Activated CD8-positive, alpha-beta memory T cell treated with anti-CD3 and anti-CD28 coated beads for 1 hour (primary cell): ENCODE data around the gene NAV2.

ENCODE experiments used
- DNase-seq, 2 donors: peaks; one replicate each; pipeline ENCODE4 v3.0.0-alpha.2; 2020; ENCODE audit warnings: low read depth in 1 of 2; ENCODE audit errors: extremely low read depth in 1 of 2

The NAV2 gene

DNA sequence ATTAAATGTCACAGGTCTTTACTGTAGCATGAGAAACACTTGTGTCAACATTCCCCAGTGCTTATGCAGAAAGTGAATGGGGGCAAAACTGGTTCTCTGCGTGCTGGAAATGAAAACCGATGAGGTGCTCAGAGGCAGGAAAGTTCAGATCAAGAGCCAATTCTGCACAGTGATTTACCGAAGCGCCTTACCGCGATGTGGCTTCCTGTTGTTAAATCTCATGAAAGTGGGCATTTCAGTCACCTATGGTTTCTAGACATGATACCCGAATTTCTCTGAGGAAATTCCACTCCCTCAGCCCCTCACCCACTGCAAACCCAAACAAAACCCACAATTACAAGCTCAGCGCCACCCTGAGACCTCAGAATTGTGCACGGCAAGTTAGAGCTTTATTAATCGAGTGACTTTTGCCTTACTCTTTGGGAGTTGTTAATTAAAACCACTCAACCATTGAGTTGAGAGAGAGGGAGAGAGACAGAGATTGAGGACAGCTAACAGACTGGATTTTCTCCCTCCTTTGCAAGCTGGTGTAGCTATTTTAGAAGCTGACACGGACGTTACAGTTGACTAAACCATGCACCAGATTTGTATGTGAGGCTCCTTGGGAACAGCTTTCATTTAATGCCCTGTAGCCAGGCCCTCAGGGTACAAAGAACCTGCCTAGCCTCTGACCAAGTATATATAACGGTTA is 251.2 kb downstream of the NAV2 start:
- no peak for DNase-seq

DNA sequence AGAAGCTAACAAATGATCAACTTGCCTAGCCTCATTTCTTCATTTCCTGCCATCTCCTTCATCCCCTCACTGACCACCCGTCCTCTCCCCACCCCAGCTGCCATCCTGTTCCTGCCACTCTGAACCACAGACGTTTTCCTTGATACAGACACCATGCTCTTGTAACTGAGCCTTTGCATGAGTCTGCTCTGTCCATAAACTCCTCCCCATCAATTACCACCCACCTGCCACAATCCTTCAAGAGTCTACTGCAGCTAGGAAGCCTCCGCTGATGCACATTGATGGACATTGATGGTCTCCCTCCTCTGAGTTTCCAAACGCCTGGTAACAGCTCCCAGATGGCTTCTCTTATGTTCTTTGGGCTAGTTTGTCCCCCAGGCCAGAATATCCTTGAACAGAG is 253.8 kb downstream of the NAV2 start:
- no peak for DNase-seq

DNA sequence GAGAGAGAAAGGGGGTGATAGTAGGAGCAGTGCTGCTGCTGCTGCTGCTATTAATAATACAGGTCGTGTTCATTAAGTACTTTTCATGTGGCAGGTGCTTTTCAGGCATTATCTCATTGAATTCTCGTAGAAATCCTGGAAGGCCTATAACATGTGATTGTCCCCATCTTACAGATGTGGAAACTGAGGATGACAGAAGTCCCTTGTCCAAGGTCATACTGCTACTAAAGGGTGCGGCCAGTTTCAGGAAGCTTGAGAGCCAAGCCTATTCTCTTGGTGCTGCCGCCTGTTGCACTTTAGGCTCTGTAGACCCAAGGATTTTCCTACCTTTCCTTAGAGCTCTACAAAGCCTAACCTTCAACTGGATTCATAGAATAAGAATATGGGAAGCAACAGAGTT is 254.3 kb downstream of the NAV2 start:
- no peak for DNase-seq

DNA sequence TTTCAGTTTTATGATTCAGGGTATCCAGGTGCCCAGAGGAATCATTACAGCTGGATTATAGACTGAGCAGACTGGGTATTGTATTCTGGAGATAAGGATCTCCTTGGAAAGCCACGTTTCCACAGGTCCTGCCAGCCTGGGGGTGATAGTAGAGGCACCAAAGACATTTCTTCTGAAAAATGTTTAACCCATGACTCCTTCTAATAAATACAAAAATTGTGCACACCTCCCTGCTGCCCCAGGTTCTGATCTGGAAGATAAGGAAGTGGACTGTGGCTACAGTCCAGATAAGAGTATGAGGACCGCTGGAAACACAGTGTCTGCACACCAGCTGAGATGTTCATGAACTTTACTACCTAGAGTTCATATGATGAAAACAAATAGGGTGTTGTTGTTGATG is 255.2 kb downstream of the NAV2 start:
- DNase-seq, result no peak

DNA sequence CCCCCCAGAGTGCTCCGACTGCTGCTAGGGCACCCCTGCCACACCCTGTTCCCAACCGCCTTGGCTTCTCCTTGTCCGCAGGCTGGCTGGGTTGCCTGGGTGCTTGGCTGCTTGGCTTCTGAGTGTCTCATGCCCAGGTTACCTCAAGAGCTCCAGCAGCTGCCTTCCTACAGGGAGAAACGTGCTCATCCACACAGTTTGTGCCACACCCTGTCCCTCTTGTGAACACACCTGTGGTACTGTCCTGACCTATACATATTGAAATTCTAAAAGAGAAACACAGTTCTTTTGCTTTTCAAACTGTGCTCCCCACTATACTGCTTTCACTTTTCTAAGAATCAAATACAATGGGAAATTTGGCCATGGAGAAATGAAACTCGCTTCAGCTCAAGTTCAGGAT is 256.2 kb downstream of the NAV2 start:
- DNase-seq, result no peak

DNA sequence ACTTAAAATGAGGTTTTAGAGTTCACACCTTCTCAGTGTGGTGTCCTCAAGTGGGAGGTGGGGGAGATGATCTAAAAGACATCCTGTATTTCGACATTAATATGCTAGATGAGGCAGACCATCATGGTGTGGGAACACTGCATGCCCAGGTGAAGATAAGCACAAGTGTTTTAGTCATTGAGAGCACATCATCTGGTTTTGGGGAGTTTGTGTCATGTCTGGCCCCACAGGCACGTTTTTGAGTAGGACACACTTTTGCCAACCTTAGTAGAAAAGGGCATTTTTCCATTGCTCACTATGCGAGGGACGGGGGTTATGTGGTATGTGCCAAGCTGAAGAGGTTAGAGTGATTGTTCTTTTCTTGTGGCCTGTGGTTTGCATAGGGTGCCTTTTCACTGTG is 258.3 kb downstream of the NAV2 start:
- DNase-seq, result no peak

DNA sequence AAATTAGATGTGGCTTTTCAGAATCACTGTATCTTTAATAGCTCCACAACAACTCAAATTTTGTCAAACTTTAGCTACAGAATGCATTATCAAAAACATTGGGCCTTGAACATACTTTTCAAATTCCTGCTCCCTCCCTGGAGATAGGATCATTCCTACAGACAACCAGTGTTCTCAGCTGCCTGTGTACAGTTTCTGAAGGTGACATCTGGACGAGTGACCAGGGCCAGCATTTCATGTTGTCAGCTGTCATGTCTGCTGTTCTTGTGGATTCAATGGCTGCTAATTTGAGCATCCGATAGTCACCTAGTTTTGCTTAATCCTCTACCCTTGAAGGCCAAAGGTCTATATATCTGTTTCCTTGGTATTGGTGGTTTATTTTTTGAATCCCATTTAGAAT is 259.5 kb downstream of the NAV2 start:
- no peak for DNase-seq

DNA sequence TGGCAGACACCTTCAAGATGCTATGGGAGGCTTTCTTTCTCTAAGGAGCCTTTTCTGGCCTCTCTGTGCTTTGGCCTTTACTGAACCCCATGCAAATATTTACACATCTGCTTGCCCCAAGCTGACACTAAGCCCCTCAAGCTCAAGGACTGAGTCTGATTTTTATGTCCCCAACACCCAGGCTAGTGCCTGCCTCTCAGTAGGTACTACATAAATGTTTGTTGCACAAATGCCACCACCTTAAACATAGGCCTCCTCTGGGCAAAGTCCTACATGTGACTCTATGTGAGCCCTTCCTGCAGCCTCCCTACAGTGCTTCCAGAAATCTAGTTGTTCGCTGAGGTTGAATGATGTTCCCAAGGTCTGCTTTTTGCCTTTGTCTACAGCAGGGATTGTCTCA is 260.0 kb downstream of the NAV2 start:
- DNase-seq, result no peak

DNA sequence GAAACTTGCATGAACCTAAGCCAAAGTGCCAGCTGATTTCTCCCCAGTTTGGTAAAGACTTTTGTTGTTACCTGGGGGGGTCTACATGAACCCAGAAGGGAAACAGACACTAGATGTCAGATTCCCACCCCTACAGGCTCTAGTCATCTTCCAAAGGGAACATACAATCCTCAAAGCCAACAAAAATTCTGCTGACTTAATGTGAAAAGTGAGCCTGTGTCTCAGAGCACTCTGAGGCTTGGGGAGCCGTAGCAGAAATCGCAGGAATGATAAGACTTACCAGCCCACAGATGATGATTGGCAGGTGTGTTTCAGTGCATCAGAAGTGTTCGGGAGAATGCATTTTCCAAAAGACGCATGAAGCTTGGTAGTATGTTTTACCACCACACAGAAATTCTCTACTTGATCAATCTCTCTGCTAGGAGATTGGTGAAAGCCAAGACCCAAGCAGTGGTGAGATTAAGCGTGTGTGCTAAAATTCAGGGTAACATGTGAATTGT is 260.5 kb downstream of the NAV2 start:
- DNase-seq, result no peak

DNA sequence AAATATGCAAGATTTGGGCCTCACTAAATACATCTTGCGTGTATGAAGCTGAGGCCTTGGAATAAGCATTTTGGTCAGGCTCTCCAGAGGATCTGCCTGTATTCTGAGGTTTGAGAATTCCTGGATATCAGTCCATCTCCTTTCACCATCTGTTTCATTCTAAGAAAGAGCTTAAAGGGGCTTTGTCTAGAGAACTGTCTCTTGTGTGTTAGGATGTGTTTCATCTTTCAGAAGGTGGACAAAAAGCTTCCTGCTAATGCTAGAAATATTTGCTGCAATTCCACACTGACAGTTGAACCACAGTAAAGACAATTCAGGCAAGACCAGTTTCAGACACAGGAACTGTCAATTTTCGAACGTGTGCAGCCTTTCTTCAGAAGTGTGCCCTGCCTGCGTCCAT is 262.2 kb downstream of the NAV2 start:
- DNase-seq, result no peak

DNA sequence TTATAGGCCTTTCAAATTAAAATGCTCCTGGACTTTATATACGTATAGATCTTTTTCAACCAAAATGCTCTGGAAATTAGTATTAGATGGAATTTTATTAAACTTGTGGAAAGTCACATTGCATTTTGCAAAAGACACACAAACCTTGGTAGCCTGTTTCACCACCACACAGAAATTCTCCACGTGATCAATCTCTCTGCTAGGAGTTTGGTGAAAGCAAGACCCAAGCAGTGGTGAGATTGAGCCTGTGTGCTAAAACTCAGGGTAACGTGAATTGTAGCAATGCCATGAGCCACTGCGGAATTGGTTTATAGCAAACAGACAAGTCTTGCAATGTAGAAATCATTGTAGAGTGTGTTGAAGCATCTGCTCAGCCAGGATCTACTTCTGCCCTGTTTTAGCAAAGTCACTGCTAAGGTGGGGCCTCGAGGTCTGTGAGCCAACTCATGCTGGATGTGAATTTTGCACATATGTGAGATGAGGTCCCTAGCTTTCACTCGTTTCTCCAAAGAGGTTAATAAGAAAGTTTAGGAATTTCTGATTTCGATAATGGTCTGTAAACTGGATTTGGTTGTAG is 262.9 kb downstream of the NAV2 start:
- DNase-seq, result no peak

DNA sequence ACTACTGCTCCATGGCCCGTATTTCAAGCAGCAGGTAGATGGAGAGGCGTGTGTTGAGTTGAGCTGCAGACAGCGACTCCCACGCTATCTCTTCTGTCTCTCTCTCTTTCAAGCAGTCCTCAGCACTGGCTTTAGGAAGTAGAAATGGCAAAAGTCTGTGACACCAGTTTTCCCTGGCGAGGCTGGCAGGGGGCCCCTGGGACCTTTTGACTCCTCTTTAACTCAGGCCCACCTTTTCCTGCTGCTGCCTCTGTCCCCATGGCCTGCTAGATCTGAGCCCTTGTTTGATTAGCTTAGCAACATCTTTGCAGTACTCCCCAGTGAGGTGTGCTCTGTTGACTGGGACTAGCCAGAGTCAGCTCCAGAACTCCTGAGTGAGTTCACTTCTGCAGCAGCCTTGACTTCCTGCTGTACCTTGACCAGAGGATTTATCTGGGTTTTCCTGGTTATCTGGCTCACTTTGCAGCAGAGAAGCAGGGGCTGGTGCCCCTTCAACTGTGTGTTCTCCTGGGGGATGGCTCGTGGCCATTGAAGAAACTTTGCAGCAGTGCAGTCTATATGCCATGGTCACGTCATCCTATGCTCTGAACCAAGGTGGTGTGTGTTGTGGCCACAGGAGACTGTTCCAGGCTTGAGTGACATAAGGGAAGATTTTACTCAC is 263.8 kb downstream of the NAV2 start:
- DNase-seq, result no peak

DNA sequence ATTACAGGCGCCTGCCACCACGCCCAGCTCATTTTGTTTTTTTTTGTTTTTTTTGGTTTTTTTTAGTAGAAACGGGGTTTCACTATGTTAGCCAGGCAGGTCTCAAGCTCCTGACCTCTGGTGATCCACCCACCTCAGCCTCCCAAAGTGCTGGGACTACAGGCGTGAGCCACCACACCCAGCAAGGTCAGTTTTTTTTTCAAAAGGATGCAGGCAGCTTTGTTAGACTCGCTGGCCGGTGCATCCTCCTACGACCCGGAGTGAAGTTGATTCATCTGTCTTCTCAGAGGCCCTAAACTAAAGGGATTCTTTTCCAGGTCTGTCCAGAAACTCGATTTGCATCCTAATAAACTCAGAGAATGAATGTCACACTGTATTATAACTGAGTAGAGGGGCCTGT is 265.3 kb downstream of the NAV2 start:
- DNase-seq, result no peak

DNA sequence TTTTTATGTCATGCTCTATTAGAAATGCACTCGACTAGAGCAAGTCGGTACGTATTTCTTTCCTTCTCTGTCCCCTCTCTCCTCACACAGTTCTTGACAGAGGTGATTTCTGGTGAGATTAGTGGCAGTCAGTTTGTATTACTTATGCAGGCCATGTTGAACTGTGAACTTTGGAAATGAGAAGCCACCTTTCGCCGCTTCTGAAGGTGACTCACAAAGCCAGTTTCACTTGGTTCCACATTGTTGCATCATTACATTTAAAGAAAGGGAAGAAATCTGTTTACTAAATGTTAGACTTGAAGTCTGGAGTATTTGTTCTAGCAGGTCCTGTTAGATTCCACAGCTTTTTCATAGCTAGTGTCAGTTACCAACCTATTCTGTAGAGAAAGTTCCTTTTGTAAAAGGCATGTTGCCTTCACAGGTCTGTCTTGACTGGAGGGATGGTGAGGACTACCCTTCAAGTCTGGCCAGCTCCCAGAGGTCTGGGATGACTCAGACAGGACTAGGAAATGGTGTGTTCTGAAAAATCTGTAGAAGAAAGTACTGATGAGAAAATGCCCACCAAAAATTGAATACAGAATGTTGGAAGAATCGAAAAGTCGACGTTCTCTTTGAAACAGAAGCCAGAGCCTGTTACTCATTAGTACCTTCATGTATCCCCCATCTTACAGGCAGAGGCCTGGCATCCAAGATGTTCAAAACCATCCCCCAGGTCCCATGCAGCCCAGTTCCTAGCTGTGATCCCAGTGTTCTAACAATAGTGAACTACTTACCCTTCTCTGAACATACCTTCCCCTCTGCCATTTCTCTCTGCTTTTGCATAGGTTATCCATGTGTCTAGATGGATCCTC is 266.3 kb downstream of the NAV2 start:
- DNase-seq, result no peak

DNA sequence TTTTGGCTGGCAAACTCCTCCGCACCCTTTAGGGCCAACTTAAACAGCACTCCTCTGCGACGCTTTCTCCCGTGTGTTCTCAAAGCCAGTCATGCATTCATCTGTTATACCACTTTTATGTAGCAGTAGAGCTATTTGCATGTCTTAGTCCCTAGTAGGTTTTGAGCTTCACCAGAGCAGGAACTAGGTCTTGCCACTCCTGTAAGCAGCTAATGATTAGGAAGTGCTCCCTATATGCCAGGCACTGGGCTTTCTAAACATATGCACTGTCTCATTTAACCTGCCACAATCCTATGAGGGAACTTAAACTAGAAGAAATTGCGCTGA is 266.8 kb downstream of the NAV2 start:
- no peak for DNase-seq

DNA sequence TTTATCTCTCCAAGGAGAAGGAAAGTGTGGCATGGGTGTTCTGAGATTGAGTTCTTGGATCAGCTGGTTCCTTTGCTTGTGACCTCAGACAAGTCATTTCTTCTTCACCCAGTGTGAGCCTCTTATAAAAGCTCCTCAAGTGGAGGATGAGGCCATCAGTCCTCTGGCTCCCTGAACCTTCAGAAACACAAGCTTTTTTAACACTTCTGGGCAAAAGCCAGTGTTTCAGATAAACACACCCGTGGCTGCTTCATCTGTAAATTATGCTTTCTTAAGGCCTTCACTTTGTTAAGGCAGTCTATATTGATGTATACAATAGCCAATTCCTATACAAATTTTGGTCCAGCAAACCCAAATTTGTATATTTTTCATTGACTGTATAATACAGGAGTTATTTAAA is 267.8 kb downstream of the NAV2 start:
- no peak for DNase-seq

DNA sequence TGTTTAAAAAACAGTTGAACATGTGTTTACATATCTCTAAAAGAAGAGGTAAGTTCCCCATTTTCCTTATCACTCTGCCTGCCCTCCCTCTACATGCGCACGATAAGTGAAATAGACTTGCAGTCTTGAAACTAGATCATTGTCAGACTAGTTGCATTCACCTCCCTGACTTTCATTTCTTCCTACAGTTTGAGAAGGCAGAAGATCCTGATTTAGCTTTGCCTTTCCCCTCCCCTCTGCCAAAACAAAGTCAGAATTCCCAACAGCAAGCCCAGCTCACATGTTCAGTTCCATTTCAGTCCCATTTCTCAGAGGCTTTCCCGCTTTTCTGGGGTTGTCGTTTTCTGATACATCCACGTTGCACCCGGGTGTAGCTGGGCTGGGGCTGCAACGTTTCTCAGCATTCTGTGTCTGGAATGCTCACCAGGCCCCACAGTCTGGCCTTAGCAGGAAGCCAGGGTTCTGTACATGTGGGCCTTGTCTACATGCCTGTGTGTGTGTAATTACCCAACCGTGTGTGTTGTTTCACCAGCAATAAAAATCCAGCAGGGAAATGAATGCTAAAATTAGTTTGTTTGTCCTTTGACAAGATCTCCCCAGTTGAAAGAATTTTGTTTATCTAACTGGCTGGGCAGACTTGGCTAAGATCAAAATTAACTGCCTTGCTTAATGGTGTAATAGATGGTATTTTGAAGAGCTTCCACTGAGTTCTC is 268.5 kb downstream of the NAV2 start:
- DNase-seq, result no peak

DNA sequence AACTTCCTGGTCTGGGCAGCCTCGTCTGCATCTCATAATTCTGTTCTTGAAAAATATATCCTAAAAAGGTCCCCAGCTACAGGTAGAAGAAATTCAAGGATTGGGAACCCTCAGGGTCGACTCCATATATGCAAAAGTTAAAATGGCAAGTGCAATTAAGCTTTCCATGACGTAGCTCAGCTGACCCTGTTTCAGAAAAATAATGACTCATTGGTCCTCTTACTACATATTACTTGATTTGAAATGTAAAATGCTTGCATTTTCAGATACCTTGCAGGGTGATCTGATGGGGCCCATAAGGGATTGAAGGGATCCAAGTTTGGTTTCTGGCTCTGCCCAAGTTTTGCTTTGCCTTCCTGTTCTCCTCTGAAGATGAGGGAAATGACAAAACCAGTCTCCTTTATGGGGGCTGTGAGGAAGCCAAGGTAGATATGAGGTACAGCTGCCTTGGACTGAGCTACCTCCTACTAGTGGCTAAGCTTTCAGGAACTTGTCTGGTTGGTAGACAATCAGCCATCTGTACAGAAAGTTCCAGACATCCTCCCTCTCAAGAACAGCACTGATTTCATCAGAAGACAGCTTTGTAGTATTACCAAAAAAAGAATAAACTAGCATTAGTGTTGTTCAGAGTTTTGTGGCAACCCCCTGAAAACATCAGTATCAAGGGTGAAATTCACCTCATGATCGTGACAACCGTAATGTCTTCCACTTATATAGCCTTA is 270.3 kb downstream of the NAV2 start:
- DNase-seq, result no peak

DNA sequence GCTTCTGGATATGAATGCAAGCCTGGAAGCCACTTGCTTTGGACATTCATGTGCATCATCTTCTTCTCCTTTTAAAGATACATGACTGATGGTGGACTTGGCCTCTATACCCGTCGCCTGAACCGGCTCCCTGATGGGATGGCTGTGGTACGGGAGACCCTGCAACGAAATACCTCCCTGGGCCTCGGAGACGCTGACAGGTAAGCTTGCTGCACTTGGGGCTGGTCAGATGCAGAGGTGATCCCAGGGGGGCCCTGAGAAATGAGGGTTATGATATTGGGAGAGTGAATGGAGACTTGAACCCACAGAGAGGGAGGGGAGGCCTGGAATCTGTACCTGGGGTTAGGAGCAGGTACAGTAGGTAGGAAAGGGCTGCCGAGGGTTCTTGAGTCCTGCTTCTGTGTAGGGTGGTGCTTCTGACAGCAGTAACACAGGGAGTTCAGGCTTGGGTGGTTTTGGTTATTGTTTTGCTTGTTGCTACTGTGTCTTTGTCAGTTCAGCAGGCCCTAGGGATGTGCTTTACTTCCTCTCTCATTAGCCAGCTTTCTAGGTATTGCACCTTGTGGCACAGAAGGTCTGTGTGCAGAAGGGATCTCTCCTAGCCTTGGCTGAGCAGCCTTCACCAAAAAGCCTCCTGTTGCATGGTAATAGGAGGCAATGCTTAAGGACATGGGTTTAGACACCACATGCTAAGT is 271.6 kb downstream of the NAV2 start:
- no peak for DNase-seq

DNA sequence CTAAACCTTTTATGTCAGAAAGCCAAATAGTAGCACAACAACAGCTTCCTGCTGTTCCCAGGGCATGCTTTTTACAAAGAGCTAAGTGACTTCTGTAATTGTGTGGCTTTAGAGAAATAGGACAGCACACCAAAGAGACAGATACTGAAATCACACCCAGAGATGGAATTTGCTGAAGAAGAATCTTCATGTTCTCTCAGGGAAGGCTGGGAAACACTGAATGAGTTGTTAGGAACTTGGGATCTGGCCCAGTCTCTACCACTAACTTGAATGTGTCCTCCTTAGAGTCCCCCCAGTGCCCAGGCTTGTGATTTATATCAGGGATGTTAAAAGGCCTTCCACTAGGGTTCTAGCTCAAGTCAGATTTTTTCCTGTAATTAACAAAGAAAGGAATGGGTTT is 272.5 kb downstream of the NAV2 start:
- no peak for DNase-seq
